ENCODE results near the gene AHNAK2.
"Not testable (repeated sequence)": the region's sequence is repeated elsewhere in the genome, so short reads cannot be mapped to it uniquely, and the experiment has no call there.

Gene AHNAK2

GRCh38 chr14:104926619-104927431 lies 51.3 kb downstream of the AHNAK2 start:
- DNase-seq (ENCODE audit: low read depth), result no peak

GRCh38 chr14:104925855-104926609 lies 52.1 kb downstream of the AHNAK2 start:
- no peak for DNase-seq (ENCODE audit: low read depth)

GRCh38 chr14:104925214-104925854 lies 52.8 kb downstream of the AHNAK2 start:
- DNase-seq (ENCODE audit: low read depth), result no peak

- DNase-seq (ENCODE audit: low read depth), result no peak
These were observed 53.6 kb downstream of the AHNAK2 start, which contains the start of gene PLD4 for GRCh38 chr14:104924421-104925213. Gene PLD4 (plus strand): TSS chr14:104924879. CDS start chr14:104927141, 2,262 bp downstream.

- no peak for DNase-seq (ENCODE audit: low read depth)
These were observed 54.3 kb downstream of the AHNAK2 start for GRCh38 chr14:104923640-104924420.

GRCh38 chr14:104919993-104920315 lies 58.2 kb downstream of the AHNAK2 start:
- no peak for DNase-seq (ENCODE audit: low read depth)

GRCh38 chr14:104919152-104919992 lies 58.8 kb downstream of the AHNAK2 start:
- DNase-seq (ENCODE audit: low read depth), result not testable (repeated sequence)

- no peak for DNase-seq (ENCODE audit: low read depth)
These were observed 60.2 kb downstream of the AHNAK2 start for GRCh38 chr14:104917993-104918392.

- DNase-seq (ENCODE audit: low read depth), result no peak
These were observed 61.1 kb downstream of the AHNAK2 start for GRCh38 chr14:104917116-104917515.

- no peak for DNase-seq (ENCODE audit: low read depth)
These were observed 64.7 kb downstream of the AHNAK2 start for GRCh38 chr14:104913435-104913834.

GRCh38 chr14:104912053-104912452 lies 66.1 kb downstream of the AHNAK2 start:
- DNase-seq (ENCODE audit: low read depth), result no peak

- no peak for DNase-seq (ENCODE audit: low read depth)
These were observed 69.9 kb downstream of the AHNAK2 start for GRCh38 chr14:104908303-104908702.

GRCh38 chr14:104905579-104905933 lies 72.6 kb downstream of the AHNAK2 start:
- not testable (repeated sequence) for DNase-seq (ENCODE audit: low read depth)

GRCh38 chr14:104904650-104905578 lies 73.3 kb downstream of the AHNAK2 start:
- DNase-seq (ENCODE audit: low read depth), result not testable (repeated sequence)

GRCh38 chr14:104903990-104904389 lies 74.2 kb downstream of the AHNAK2 start:
- DNase-seq (ENCODE audit: low read depth), result no peak

- no peak for DNase-seq (ENCODE audit: low read depth)
These were observed 77.3 kb downstream of the AHNAK2 start for GRCh38 chr14:104900639-104901512.

GRCh38 chr14:104899781-104900180 lies 78.4 kb downstream of the AHNAK2 start:
- DNase-seq (ENCODE audit: low read depth), result no peak

- DNase-seq (ENCODE audit: low read depth), result no peak
These were observed 79.2 kb downstream of the AHNAK2 start for GRCh38 chr14:104898870-104899510.
